ENCODE results near the gene IFT74. TPM values are rescaled to one million over a fixed set of nuclear protein-coding genes. Genes with fewer than 3 reads are reported as not detected.

IFT74 gene
- total RNA-seq, 1 experiment from 2014 or later, result 16.2 TPM

GRCh38 chr9:26983340-26983739 lies 27.1 kb downstream of the IFT74 start:
- no peak overlapping the region for H3K9ac ChIP-seq (ENCODE audit: extremely low read depth, insufficient read length, low read length)
- no peak overlapping the region for H3K4ac ChIP-seq (ENCODE audit: low read depth, low read length)
- H3K9me3 ChIP-seq (ENCODE audit: control insufficient read depth, low read depth, low read length), result no peaks in the 10 kb centered on the region
- no peak overlapping the region for H2BK120ac ChIP-seq (ENCODE audit: low read depth, low read length, poor library complexity, severe bottlenecking)
- no peak overlapping the region for H2BK12ac ChIP-seq (ENCODE audit: insufficient read length, low read depth, low read length)
- H2AK5ac ChIP-seq (ENCODE audit: insufficient read length, low read length), result no peak overlapping the region
- no peaks in the 10 kb centered on the region for H3K9me3 Mint-ChIP-seq
- H3K56ac ChIP-seq (ENCODE audit: insufficient read length, low read depth, low read length), result no peak overlapping the region
- H3K14ac ChIP-seq (ENCODE audit: insufficient read depth, low read length), result no peak overlapping the region
- no peak overlapping the region for H3K18ac ChIP-seq (ENCODE audit: insufficient read length, low read depth, low read length)
- H3K23ac ChIP-seq (ENCODE audit: insufficient read length, low read depth, low read length), result no peak overlapping the region
- no peak overlapping the region for H3K27ac ChIP-seq (ENCODE audit: insufficient read length, low read depth, low read length)
- no peak overlapping the region for H2AFZ ChIP-seq (ENCODE audit: low read length)
- no peak overlapping the region for H4K5ac ChIP-seq (ENCODE audit: insufficient read length, low read depth, low read length)
- H3K4me2 ChIP-seq (ENCODE audit: insufficient read depth, insufficient read length, low read length), result no peak overlapping the region
- H2BK5ac ChIP-seq (ENCODE audit: insufficient read length, low read length), result no peak overlapping the region
- H3K27me3 Mint-ChIP-seq (ENCODE audit: low read depth), result no peaks in the 10 kb centered on the region
- H3K36me3 Mint-ChIP-seq (ENCODE audit: insufficient read depth in 1 of 3, low read depth in 3 of 3), result peaks cover 5 to 20% (median 12%) of the 10 kb centered on the region in 3 experiments; a peak in 5 of 7 replicates
- no peak overlapping the region for H2BK20ac ChIP-seq (ENCODE audit: low read depth, low read length, poor library complexity, severe bottlenecking)
- no peak for DNase-seq
- TF ChIP-seq CTCF (conservative IDR thresholded peaks at IDR 0.05), result no peak
- WGBS (ENCODE audit: extremely low coverage, insufficient read length, low lambda C conversion rate), result no CpG with 5 or more reads among the region's 1 CpG
- H3K4me3 Mint-ChIP-seq, result no peak overlapping the region
- H4K91ac ChIP-seq (ENCODE audit: insufficient read length, low read depth, low read length), result no peak overlapping the region
- no peaks in the 10 kb centered on the region for H4K20me1 ChIP-seq (ENCODE audit: control insufficient read depth, insufficient read depth, insufficient read length)
- H4K8ac ChIP-seq (replicated peaks; ENCODE audit: insufficient read length, low read depth, low read length), result no peak overlapping the region
- no peaks in the 10 kb centered on the region for H3K4me1 Mint-ChIP-seq
- H3K79me2 ChIP-seq (ENCODE audit: insufficient read depth, low read length), result no peaks in the 10 kb centered on the region
- H2BK15ac ChIP-seq (ENCODE audit: low read depth, low read length), result no peak overlapping the region
- H3K79me1 ChIP-seq (ENCODE audit: insufficient read depth, low read depth, low read length, poor library complexity, severe bottlenecking), result no peaks in the 10 kb centered on the region
- H3K23me2 ChIP-seq (ENCODE audit: insufficient read length, low read depth, low read length, poor library complexity, severe bottlenecking), result no peaks in the 10 kb centered on the region
- no peak overlapping the region for H3T11ph ChIP-seq (ENCODE audit: low read length)
- H3K4me1 ChIP-seq (ENCODE audit: insufficient read depth, low read length), result no peaks in the 10 kb centered on the region
- H3K27ac Mint-ChIP-seq, result no peak overlapping the region; a peak in 1 of 7 replicates
- H3K27me3 ChIP-seq (ENCODE audit: insufficient read depth, low read length), result no peaks in the 10 kb centered on the region
